Raji (cell line): Measurements from ENCODE around the gene UPP2.

Experiments
- POLR2A ChIP-seq: IDR thresholded peaks from 2 replicates; pipeline ENCODE4 v1.6.1; 2011; ENCODE audit warnings: low read depth, low read length, control low read depth; ENCODE audit not compliant: insufficient read depth

The UPP2 gene

DNA sequence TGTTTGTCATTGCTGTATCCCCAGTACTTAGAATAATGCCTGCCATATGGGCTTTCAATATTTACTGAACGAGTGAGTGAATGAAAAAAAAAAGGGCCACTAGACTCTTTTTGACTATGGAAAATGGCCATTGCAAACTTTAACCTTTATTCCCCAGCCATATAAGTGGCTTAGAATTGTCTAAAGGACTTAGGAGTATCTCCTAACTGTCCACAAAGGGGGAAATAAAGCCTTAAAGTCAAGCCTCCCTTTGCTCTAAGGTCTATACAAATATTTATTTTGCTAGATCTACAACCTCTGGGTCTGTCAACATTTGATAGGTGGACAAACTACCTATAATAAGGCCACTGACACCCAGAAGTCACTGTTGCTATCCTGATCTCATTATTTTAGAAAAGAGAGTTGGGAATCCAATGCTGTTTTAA is 25.7 kb downstream of the UPP2 start:
- no peak for TF ChIP-seq POLR2A

DNA sequence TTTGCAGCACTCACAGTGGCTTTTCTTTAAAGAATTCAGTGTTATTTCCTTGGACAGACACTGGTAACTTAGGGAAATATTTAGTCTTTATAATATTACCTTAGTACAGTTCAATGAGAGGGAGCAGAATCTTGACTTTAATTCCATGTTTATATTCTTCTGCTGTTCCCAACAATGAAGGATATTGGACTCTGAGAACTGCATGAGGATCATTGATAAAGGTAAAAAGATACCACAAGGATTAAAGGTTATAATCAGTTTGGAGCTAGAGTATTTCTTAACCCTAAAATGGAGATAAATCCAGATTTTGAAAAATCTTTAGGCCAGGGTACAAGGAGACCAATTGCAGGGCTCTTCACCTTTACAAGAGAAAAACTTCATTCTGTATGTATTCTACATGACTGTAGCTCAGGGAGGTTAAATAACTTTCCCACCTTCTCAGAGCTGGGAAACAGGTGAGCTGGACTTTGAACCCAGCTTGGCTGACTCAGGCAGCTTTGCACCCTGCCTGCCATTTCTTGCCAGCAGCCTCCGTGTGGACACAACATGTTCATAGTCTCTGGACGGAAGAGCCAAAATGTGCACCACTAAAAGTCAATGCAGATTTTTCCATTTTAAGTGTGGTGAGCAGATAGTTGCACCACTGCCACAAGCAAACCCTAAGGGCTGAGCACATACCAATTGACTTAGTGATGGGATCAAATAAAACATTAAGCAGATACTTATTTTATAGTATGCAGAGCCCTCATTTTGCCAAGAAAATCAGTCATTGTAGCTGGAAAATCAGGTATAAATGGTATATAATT is 26.7 kb downstream of the UPP2 start:
- no peak for TF ChIP-seq POLR2A

DNA sequence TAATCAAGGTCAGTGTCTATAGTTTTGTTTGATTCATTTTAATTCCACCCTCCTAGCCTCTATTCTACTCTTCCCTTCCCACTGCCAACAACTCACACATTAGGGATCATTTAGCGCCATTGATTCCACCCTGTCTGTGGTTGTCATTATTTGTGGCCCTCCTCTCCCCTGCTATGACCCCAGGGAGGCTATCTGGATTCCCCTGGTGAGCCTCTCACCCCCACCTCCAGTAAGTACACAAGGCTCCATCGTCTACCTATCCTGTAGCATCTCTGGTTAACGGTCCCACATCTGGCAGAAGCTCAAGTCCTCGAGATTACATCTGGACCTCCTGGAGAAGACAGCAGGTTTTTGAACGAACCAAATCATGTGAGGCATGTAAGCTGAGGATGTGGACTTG is 27.4 kb downstream of the UPP2 start:
- no peak for TF ChIP-seq POLR2A

DNA sequence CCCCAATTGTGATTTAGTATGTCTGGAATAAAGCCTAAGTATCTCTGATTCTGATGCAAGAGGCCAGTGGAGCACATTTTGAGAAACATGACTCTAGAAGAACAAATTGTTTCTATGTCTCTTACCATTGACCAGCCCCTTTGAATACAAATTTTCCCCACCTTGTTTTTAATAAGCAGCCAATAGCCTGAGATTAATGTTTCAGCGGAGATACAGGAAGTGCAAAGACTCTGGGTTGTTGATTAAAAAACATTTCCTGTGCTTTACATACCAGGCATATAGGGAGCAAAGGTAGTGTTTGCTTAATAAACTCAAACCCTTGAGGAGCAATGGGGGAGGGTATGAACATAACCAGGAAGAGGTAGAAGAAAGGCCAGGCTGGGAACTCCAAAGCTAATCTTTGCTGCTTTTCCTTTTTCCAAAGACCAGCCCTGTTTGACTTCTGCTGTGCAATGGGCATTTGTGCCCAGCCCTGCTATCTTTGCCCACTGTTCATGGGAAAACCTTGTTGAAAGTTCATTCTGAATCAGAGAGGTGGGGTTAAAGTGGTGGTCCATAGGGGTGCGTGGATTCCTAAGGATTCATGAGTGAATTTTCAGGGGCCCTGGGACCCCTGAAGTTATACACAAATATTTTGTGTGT is 29.3 kb downstream of the UPP2 start:
- TF ChIP-seq POLR2A: no peak

DNA sequence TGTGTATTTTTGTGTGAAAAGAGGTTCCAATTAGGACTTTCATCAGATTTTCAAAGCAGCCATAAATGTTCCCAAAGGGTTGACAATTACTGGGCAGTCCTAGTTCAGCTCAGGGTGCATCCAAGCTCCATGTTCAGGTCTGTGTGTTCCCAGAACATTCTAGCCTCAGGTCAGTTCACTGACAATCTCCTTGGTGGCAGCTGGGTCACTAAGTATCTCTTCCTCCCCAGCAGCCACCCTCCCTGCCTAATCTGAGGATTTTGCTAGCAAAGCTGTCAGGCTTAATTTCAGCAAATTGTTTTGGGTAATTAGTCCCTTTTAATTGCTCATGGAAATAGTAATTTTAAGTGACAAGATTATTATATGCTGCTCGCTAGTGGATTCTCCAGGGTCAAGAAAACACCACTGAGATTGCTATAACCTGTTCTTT is 29.8 kb downstream of the UPP2 start:
- no peak for TF ChIP-seq POLR2A

DNA sequence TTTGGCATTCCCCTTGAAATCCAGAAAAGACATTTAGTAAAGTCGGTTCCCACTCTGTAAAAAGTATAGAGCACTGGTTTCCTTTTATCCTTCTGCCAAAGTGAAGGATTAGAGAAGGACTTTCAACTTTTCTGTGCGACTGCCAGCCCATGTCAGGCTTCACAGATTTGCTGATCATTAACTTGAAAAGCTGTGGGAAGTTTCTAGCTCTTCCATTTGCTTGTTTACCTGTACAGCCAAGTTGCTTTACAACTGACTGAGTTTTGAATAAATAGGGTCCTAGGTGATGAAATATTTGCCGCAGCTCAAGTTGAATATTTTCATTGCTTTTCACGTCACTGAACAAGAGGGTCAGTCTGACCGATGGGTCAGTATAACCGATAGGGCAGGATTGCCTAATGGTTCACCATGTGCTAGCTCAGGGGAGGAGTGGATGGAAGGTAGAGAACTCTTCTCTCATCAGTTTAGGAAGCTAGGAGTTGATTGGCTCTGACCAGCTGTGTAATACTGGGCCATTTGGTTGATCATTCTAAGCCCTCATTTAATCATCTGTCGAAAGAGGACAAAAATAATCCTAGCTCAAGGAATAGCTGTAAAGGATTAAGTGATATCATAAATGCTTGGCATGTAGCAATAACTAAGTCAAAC is 30.4 kb downstream of the UPP2 start:
- no peak for TF ChIP-seq POLR2A

DNA sequence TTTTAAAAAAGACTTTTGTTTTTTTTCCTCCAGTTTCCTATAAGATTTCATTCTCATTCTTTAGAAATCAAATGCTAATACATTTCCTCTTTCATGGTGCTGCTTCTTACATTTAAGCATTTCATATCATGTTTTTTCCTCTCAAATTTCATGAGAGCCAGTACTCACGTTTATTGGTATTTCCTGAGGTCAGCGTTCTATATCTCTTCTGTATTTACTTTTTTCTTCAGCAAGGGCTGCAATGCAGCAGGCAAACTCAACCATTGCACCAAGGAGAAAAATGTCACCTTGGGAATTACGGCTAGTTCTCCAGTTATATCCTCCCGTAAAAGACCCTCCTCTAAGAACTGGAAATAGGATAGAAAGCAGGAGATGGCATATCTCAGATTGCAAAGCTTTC is 32.4 kb downstream of the UPP2 start:
- TF ChIP-seq POLR2A: no peak

DNA sequence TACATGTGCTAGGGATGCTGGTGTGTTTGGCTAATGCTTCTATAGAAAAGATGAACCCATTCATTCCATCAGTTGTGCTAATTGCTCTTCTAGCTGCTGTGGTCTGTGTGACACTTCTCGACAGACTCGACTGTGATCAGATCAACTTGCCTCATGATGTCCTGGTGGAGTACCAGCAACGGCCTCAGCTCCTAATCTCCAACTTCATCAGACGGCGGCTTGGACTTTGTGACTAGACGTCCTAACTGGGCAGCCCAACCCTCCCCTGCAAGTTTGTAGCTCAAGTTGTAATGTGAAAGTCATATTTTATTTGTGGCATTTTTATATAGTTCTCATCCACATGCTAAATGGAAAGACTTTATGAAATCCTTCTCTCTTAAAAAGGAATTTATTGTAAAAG is 33.0 kb downstream of the UPP2 start:
- no peak for TF ChIP-seq POLR2A

DNA sequence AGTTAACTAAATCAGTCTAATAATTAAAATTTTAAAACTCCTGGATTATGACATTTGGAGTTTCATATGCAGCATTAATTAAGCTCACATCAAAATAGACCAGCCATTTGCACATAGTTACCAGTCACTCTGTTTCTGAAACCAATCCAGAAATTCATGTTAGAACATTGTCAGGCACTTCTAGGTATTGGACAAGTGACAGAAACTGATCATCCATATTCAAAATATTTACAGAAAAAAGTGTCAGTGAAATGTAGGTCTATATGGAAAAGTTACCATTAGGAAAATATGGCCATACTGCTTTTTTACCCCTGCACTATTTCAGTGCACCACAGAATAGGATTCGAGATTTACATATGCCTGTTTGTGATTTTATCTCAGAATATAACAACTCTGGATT is 33.4 kb downstream of the UPP2 start:
- no peak for TF ChIP-seq POLR2A

DNA sequence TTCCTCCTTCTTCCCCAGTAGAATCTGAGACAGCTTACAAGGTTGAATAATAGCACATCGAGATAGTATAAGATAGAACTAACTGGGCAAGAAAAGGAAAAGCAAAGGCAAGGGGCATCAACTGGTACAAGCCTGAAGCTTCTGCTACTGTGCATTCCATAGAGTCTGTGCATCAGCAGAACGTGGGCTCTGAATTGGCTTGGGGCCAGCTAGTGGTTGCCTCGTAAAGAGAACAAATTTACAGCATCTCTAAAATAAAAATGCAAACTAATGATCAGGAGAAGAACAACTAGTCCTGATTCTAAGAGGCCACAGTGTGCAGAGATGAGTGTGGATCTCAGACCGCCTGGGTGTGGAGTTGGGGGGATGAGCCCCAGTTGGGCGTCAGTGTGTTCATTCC is 36.6 kb downstream of the UPP2 start:
- no peak for TF ChIP-seq POLR2A

DNA sequence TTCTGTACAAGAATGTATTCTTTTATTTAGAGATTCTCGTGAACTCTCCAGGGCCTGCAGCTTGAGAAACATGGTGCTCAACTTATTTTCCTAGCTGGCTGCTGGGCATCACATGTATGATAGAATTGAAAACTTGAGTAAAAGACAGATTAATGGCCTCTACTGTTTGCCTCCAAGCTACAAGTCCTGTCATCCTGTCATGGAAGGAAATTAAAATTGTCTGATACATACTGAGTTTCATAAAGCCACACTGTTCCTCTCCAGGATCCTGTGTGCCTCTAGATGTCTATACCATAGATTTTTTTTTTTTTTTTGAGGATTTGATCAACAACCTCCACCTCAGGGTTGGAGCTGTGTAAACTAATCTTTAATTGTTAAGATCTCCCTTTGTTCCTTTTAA is 38.5 kb downstream of the UPP2 start:
- TF ChIP-seq POLR2A: no peak

DNA sequence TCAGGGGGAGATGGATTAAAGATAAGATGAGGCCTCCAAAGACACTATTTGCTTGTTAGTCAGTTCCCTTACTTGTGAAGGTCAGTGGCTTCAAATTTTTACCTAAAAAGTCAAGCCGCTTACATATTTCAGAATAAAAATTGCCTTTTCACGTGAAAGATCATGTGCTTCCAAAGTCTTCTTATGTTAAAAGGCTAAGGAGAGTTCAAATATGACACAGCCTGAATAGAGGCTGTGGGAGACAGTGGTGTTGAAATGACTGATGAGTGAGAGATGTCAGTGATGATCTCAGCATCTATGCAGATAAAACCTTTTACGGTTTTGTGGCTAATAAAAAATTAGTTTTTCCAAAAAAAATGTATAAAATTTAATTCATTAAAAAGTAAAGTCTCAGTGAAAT is 40.5 kb downstream of the UPP2 start:
- no peak for TF ChIP-seq POLR2A

DNA sequence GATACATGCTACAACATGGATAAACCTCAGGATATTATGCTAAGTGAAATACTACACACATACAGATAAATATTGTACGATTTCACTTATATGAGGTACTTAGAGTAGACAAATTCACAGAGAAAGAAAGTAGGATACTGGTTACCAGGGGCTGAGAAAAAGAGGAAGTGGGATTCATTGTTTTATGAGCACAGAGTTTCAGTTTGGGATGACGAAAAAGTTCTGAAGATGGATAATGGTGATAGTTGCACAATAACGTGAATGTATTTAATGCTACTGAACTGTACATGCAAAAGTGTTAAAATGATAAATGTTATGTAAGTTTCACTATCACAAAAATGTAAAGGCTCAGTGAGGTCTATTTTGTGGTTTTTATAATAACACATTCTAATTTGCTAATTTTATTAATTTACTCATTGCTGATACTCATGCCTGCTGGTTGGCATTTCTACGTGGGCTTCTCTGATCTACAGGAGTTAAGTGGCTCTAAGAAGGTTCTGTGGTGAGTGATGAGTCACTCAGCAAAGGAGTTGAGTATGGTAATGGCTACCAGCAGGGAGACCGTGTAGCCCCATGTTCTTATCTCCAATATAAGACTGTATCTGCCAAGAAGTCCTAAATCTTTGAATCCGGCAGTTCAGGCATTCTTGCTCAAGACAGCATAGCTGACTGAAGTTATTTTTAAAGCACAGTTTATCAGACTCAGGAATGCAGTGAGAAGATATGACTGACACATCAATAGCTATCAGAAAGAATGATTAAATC is 41.1 kb downstream of the UPP2 start:
- TF ChIP-seq POLR2A: no peak

DNA sequence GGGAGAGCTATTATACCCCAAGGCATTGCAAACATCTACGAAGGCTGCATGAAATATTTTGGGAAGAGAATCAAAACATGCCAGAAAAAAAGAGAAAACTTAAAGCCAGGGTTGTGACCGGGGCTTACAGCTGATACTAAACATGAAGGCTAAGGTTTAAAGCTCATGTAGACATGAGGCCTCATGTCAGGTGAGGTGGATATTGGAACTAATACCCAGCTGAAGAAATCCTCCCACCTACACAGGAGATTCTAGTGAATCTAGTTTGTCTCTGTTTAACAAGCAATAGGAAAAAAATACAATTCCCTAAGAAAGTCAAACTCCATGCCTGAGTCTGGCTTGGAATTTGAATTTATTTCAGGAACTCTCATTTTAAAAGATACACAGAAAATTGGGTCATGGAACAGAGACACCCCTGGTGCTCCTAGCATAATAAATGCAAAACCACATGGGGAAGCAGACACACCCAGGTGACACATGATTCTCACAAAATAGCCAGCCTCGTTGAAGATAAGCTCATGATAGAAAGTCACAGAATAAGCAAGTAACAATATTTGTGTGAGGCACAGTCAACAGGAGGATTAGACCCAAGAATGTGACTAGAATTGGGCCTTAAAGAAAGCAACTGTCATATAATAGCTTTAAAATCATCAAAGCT is 42.2 kb downstream of the UPP2 start:
- TF ChIP-seq POLR2A: no peak
